WTC11 (cell line): ENCODE data around the gene MED27. TPM values are rescaled to one million over a fixed set of nuclear protein-coding genes. Genes with fewer than 3 reads are reported as not detected.

ENCODE experiments used
- ATAC-seq: fragments of 200-7000 bp; cut with Tn5 transposase; 2 replicates; pipeline ENCODE4 v1.10.0; 2021; ENCODE audit warnings: mild to moderate bottlenecking, moderate library complexity
- CTCF ChIA-PET: fragments of 300-600 bp; sonication (Branson Sonifier 250); formaldehyde crosslinking; loops from one replicate; lab custom pipeline; 2021; ENCODE audit warnings: antibody characterized with exemption; lab: Charles Lee
- POLR2A ChIA-PET: fragments of 350-600 bp; sonication (Branson Sonifier 250); formaldehyde crosslinking; loops from one replicate; lab custom pipeline; 2021; ENCODE audit warnings: antibody characterized with exemption; lab: Charles Lee
- DNase-seq: peaks from one replicate; pipeline ENCODE4 v3.0.0; 2021; ENCODE audit warnings: low spot score
- H3K27ac Mint-ChIP-seq: 2 replicates; pipeline ENCODE4 v1.8.0; 2021; ENCODE audit warnings: mixed read lengths
- H3K27me3 Mint-ChIP-seq: 2 replicates; pipeline ENCODE4 v1.8.0; 2021; ENCODE audit warnings: low read depth, mild to moderate bottlenecking, moderate library complexity, mixed read lengths
- H3K36me3 Mint-ChIP-seq: 2 replicates; pipeline ENCODE4 v1.8.0; 2021; ENCODE audit warnings: mixed read lengths
- H3K4me1 Mint-ChIP-seq: 2 replicates; pipeline ENCODE4 v1.8.0; 2022; ENCODE audit warnings: mixed read lengths
- H3K4me3 Mint-ChIP-seq: 2 replicates; pipeline ENCODE4 v1.8.0; 2021; ENCODE audit warnings: mild to moderate bottlenecking, moderate library complexity, mixed read lengths
- H3K9me3 Mint-ChIP-seq: 2 replicates; pipeline ENCODE4 v1.8.0; 2021; ENCODE audit warnings: mixed read lengths
- CTCF ChIP-seq: fragments of 200-600 bp; IDR thresholded peaks from 2 replicates; pipeline ENCODE4 v1.8.0; 2022; ENCODE audit warnings: antibody characterized with exemption
- FOXJ3 ChIP-seq: sonication (generic); formaldehyde crosslinking; IDR thresholded peaks from 2 replicates; pipeline ENCODE4 v1.9.0; 2021; ENCODE audit warnings: missing genetic modification reagents, mild to moderate bottlenecking, borderline replicate concordance
- FOXK1 ChIP-seq: sonication (generic); formaldehyde crosslinking; IDR thresholded peaks from 2 replicates; pipeline ENCODE4 v1.8.0; 2022; ENCODE audit warnings: mild to moderate bottlenecking, moderate library complexity, missing genetic modification reagents
- GABPB1 ChIP-seq: sonication (generic); formaldehyde crosslinking; IDR thresholded peaks from 2 replicates; pipeline ENCODE4 v1.8.1; 2023; ENCODE audit warnings: mild to moderate bottlenecking, missing genetic modification reagents
- MYBL2 ChIP-seq: sonication (generic); formaldehyde crosslinking; IDR thresholded peaks from 2 replicates; pipeline ENCODE4 v1.8.1; 2023; ENCODE audit warnings: mild to moderate bottlenecking, moderate library complexity, missing genetic modification reagents
- NFYB ChIP-seq: sonication (generic); formaldehyde crosslinking; conservative IDR thresholded peaks from 2 replicates; pipeline ENCODE4 v1.8.0; 2022; ENCODE audit warnings: low read depth, missing genetic modification reagents
- TP53 ChIP-seq: sonication (generic); formaldehyde crosslinking; IDR thresholded peaks from 2 replicates; pipeline ENCODE4 v1.8.1; 2023; ENCODE audit warnings: mild to moderate bottlenecking, missing genetic modification reagents
- USF2 ChIP-seq: sonication (generic); formaldehyde crosslinking; IDR thresholded peaks from 2 replicates; pipeline ENCODE4 v1.8.1; 2023; ENCODE audit warnings: mild to moderate bottlenecking, missing genetic modification reagents, moderate library complexity
- ZNF423 ChIP-seq: fragments of 250-450 bp; sonication (Bioruptor Pico); IDR thresholded peaks from 2 replicates; pipeline ENCODE4 v2.1.2; 2022; ENCODE audit warnings: mild to moderate bottlenecking, moderate library complexity
- total RNA-seq: library from RNA; stranded (reverse); gene quantifications from 3 replicates; pipeline ENCODE4 v1.2.3, GENCODE V29; 2021
- TF ChIP-seq, protein P1 (sequence below): sonication (generic); formaldehyde crosslinking; IDR thresholded peaks from 2 replicates; pipeline ENCODE4 v1.8.0; 2022; ENCODE audit warnings: mild to moderate bottlenecking, missing genetic modification reagents
- TF ChIP-seq, protein P2 (sequence below): sonication (generic); formaldehyde crosslinking; IDR thresholded peaks from 2 replicates; pipeline ENCODE4 v1.8.0; 2023; ENCODE audit warnings: mild to moderate bottlenecking, missing genetic modification reagents
- TF ChIP-seq, protein P3 (sequence below): sonication (generic); formaldehyde crosslinking; IDR thresholded peaks from 2 replicates; pipeline ENCODE4 v1.8.1; 2022; ENCODE audit warnings: mild to moderate bottlenecking, moderate library complexity, missing genetic modification reagents
- TF ChIP-seq, protein P4 (sequence below): sonication (generic); formaldehyde crosslinking; IDR thresholded peaks from 2 replicates; pipeline ENCODE4 v1.8.1; 2023; ENCODE audit warnings: mild to moderate bottlenecking, missing genetic modification reagents, borderline replicate concordance

MED27 gene
- total RNA-seq, 1 experiment from 2014 or later = 27.9 TPM

- Mint-ChIP-seq H3K27ac (peak overlapping the region; percentile 58; the same call in 1 of the 2 replicates), H3K36me3 (peaks cover 3% of the 10 kb centered on the region; the same call in 1 of the 2 replicates), H3K4me1 (peaks cover 39% of the 10 kb centered on the region), H3K27me3 (no peaks in the 10 kb centered on the region), H3K9me3 (no peaks in the 10 kb centered on the region), H3K4me3 (no peak overlapping the region)
- ATAC-seq (no peak), DNase-seq (no peak)
- TF ChIP-seq, protein P1, sequence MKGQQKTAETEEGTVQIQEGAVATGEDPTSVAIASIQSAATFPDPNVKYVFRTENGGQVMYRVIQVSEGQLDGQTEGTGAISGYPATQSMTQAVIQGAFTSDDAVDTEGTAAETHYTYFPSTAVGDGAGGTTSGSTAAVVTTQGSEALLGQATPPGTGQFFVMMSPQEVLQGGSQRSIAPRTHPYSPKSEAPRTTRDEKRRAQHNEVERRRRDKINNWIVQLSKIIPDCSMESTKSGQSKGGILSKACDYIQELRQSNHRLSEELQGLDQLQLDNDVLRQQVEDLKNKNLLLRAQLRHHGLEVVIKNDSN (CRISPR knock-in tag) = no peak
- TF ChIP-seq GABPB1 (CRISPR knock-in tag) = 0 out of 2 replicates have a peak, but pooled peaks have one; percentile 23
- no peak for TF ChIP-seq FOXK1 (CRISPR knock-in tag)
- ChIA-PET CTCF (no interaction called here), POLR2A (no interaction called here)
These were observed 66.8 kb downstream of the MED27 start for GRCh38 chr9:132012704-132013357.

GRCh38 chr9:132011896-132012295 is 67.8 kb downstream of the MED27 start:
- ChIA-PET POLR2A (interaction anchor here (1.4 kb wide), 1 partner anchor 230 kb away, joined by 3 read pairs; no protein-coding TSS in a partner anchor), CTCF (interaction anchor here (0.7 kb wide), 1 partner anchor 155 kb away, joined by 3 read pairs; no protein-coding TSS in a partner anchor)
- no peaks in the 10 kb centered on the region for H3K27me3 Mint-ChIP-seq
- DNase-seq = no peak
- no peak overlapping the region for H3K4me3 Mint-ChIP-seq
- no peak for ATAC-seq
- peaks cover 40% of the 10 kb centered on the region for H3K4me1 Mint-ChIP-seq
- H3K27ac Mint-ChIP-seq = no peak overlapping the region
- no peaks in the 10 kb centered on the region for H3K9me3 Mint-ChIP-seq
- TF ChIP-seq, protein P2, sequence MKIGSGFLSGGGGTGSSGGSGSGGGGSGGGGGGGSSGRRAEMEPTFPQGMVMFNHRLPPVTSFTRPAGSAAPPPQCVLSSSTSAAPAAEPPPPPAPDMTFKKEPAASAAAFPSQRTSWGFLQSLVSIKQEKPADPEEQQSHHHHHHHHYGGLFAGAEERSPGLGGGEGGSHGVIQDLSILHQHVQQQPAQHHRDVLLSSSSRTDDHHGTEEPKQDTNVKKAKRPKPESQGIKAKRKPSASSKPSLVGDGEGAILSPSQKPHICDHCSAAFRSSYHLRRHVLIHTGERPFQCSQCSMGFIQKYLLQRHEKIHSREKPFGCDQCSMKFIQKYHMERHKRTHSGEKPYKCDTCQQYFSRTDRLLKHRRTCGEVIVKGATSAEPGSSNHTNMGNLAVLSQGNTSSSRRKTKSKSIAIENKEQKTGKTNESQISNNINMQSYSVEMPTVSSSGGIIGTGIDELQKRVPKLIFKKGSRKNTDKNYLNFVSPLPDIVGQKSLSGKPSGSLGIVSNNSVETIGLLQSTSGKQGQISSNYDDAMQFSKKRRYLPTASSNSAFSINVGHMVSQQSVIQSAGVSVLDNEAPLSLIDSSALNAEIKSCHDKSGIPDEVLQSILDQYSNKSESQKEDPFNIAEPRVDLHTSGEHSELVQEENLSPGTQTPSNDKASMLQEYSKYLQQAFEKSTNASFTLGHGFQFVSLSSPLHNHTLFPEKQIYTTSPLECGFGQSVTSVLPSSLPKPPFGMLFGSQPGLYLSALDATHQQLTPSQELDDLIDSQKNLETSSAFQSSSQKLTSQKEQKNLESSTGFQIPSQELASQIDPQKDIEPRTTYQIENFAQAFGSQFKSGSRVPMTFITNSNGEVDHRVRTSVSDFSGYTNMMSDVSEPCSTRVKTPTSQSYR (CRISPR knock-in tag) = no peak
- TF ChIP-seq NFYB (CRISPR knock-in tag) (no peak), CTCF (no peak), ZNF423 (no peak), FOXJ3 (CRISPR knock-in tag) (no peak), MYBL2 (no peak), TP53 (CRISPR knock-in tag) (no peak), USF2 (CRISPR knock-in tag) (no peak)
- TF ChIP-seq, protein P3, sequence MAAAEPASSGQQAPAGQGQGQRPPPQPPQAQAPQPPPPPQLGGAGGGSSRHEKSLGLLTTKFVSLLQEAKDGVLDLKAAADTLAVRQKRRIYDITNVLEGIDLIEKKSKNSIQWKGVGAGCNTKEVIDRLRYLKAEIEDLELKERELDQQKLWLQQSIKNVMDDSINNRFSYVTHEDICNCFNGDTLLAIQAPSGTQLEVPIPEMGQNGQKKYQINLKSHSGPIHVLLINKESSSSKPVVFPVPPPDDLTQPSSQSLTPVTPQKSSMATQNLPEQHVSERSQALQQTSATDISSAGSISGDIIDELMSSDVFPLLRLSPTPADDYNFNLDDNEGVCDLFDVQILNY = no peak
- TF ChIP-seq, protein P4, sequence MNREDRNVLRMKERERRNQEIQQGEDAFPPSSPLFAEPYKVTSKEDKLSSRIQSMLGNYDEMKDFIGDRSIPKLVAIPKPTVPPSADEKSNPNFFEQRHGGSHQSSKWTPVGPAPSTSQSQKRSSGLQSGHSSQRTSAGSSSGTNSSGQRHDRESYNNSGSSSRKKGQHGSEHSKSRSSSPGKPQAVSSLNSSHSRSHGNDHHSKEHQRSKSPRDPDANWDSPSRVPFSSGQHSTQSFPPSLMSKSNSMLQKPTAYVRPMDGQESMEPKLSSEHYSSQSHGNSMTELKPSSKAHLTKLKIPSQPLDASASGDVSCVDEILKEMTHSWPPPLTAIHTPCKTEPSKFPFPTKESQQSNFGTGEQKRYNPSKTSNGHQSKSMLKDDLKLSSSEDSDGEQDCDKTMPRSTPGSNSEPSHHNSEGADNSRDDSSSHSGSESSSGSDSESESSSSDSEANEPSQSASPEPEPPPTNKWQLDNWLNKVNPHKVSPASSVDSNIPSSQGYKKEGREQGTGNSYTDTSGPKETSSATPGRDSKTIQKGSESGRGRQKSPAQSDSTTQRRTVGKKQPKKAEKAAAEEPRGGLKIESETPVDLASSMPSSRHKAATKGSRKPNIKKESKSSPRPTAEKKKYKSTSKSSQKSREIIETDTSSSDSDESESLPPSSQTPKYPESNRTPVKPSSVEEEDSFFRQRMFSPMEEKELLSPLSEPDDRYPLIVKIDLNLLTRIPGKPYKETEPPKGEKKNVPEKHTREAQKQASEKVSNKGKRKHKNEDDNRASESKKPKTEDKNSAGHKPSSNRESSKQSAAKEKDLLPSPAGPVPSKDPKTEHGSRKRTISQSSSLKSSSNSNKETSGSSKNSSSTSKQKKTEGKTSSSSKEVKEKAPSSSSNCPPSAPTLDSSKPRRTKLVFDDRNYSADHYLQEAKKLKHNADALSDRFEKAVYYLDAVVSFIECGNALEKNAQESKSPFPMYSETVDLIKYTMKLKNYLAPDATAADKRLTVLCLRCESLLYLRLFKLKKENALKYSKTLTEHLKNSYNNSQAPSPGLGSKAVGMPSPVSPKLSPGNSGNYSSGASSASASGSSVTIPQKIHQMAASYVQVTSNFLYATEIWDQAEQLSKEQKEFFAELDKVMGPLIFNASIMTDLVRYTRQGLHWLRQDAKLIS (CRISPR knock-in tag) = no peak
- H3K36me3 Mint-ChIP-seq = peaks cover 3% of the 10 kb centered on the region; the same call in 1 of the 2 replicates
